ENCODE measurements around the gene DNAJB7. TPM values are rescaled to one million over a fixed set of nuclear protein-coding genes. Genes with fewer than 3 reads are reported as not detected.
A peak's percentile ranks its signal among the peaks of the same experiment; 100 is the strongest.

DNAJB7 gene
- total RNA-seq, 3 donors from 2014 or later, result not detected

GRCh38 chr22:40819599-40820140 lies 42.2 kb downstream of the DNAJB7 start:
- no peak for DNase-seq
- peak overlapping the region; percentile 96 for H3K4me3 Mint-ChIP-seq

GRCh38 chr22:40818747-40819598 lies 42.9 kb downstream of the DNAJB7 start, which contains the start of gene SLC25A17:
TSS of gene SLC25A17 (minus strand) at chr22:40819346. CDS start at chr22:40819248, 98 bp downstream.
- peak within 1 kb of the TSS; percentile 96 for H3K4me3 Mint-ChIP-seq
- H3K36me3 Mint-ChIP-seq (ENCODE audit: insufficient read depth), result peaks cover 4% of the 10 kb centered on the region
- ATAC-seq (peak; percentile 92 to 97), DNase-seq (peak; percentile 85)
- no peaks in the 10 kb centered on the region for H3K9me3 Mint-ChIP-seq
- peaks cover 30% of the 10 kb centered on the region for H3K4me1 Mint-ChIP-seq (ENCODE audit: low read depth)
- H3K27me3 Mint-ChIP-seq (ENCODE audit: low read depth), result no peaks in the 10 kb centered on the region

More at GRCh38 chr22:40819599-40820140, 42.2 kb downstream of the DNAJB7 start:
- H3K4me1 Mint-ChIP-seq (ENCODE audit: low read depth), result peaks cover 30% of the 10 kb centered on the region
- H3K27me3 Mint-ChIP-seq (ENCODE audit: low read depth), result no peaks in the 10 kb centered on the region
- no peak for ATAC-seq
- H3K9me3 Mint-ChIP-seq, result no peaks in the 10 kb centered on the region
- H3K36me3 Mint-ChIP-seq (ENCODE audit: insufficient read depth), result peaks cover 4% of the 10 kb centered on the region

GRCh38 chr22:40818192-40818746 lies 43.6 kb downstream of the DNAJB7 start:
- Mint-ChIP-seq H3K9me3 (no peaks in the 10 kb centered on the region), H3K4me1 (ENCODE audit: low read depth) (peaks cover 30% of the 10 kb centered on the region), H3K36me3 (ENCODE audit: insufficient read depth) (peaks cover 4% of the 10 kb centered on the region), H3K4me3 (peak overlapping the region; percentile 96), H3K27me3 (ENCODE audit: low read depth) (no peaks in the 10 kb centered on the region)
- DNase-seq (no peak), ATAC-seq (no peak)

- Mint-ChIP-seq H3K27me3 (ENCODE audit: low read depth) (no peaks in the 10 kb centered on the region), H3K4me1 (ENCODE audit: low read depth) (peaks cover 33% of the 10 kb centered on the region), H3K4me3 (peak overlapping the region; percentile 96), H3K36me3 (ENCODE audit: insufficient read depth) (peaks cover 4% of the 10 kb centered on the region), H3K9me3 (no peaks in the 10 kb centered on the region)
- no peak for DNase-seq
- ATAC-seq, result no peak
These were observed 44.2 kb downstream of the DNAJB7 start for GRCh38 chr22:40817737-40818136.

- ATAC-seq (no peak), DNase-seq (no peak)
- Mint-ChIP-seq H3K36me3 (ENCODE audit: insufficient read depth) (peaks cover 9% of the 10 kb centered on the region), H3K9me3 (no peaks in the 10 kb centered on the region), H3K4me3 (no peak overlapping the region), H3K27me3 (ENCODE audit: low read depth) (no peaks in the 10 kb centered on the region), H3K4me1 (ENCODE audit: low read depth) (peaks cover 30% of the 10 kb centered on the region)
These were observed 48.0 kb downstream of the DNAJB7 start for GRCh38 chr22:40813912-40814315.

Other genes starting within 250 kb of the DNAJB7 start
- 10 to 100 TPM; 35.3 to 42.2 (median 38.2) TPM for gene MRTFA, start 225.4 kb downstream of the DNAJB7 start, total RNA-seq
- not detected for gene MCHR1, start 182.6 kb downstream of the DNAJB7 start, total RNA-seq
- 10 to 100 TPM; 30.1 to 38.4 (median 31.6) TPM for gene SLC25A17, start 42.8 kb downstream of the DNAJB7 start, total RNA-seq
- gene ST13, start 5.5 kb downstream of the DNAJB7 start, total RNA-seq, result 100 to 1,000 TPM; 243 to 270 (median 253) TPM
- gene XPNPEP3, start 5.0 kb downstream of the DNAJB7 start, total RNA-seq, result 10 to 100 TPM; 16.7 to 24.7 (median 22.3) TPM
- gene RBX1, start 89.3 kb upstream of the DNAJB7 start, total RNA-seq, result 10 to 100 TPM; 82.6 to 86.0 (median 85.7) TPM
- gene EP300, start 230.5 kb upstream of the DNAJB7 start, total RNA-seq, result 10 to 100 TPM; 43.7 to 52.0 (median 51.4) TPM

Measured in activated T-cell treated with anti-CD3 and anti-CD28 coated beads, Interleukin-2, amount 50 U/mL, for 4 hours (primary cell).